ENCODE results near the gene TRAF2. TPM values are rescaled to one million over a fixed set of nuclear protein-coding genes. Genes with fewer than 3 reads are reported as not detected.
"Not testable (repeated sequence)": the region's sequence is repeated elsewhere in the genome, so short reads cannot be mapped to it uniquely, and the experiment has no call there.

TRAF2 gene
- total RNA-seq, 2 experiments from 2014 or later = 43.6 to 45.7 TPM

GRCh38 chr9:136865041-136865767 is 21.1 kb upstream of the TRAF2 start:
- H3K4me3 Mint-ChIP-seq = peak overlapping the region; percentile 86
- H3K27me3 Mint-ChIP-seq = no peaks in the 10 kb centered on the region
- H3K9me3 Mint-ChIP-seq = no peaks in the 10 kb centered on the region
- CTCF ChIA-PET = interaction anchor here (0.5 kb wide), 1 partner anchor 38 kb away, joined by 3 read pairs; no protein-coding TSS in a partner anchor
- H3K4me1 Mint-ChIP-seq = peaks cover 21% of the 10 kb centered on the region
- POLR2A ChIA-PET = interaction anchor here (1.0 to 1.4 kb wide), 3 partner anchors 21 to 54 kb away, joined by 3 to 4 read pairs (median 4); partner anchors contain the start of genes AJM1 and TRAF2
- H3K36me3 Mint-ChIP-seq (ENCODE audit: low read depth) = peaks cover 25% of the 10 kb centered on the region
- peak overlapping the region; percentile 40 for H3K27ac Mint-ChIP-seq
- no peak for DNase-seq

- Mint-ChIP-seq H3K27ac (no peak overlapping the region), H3K9me3 (no peaks in the 10 kb centered on the region), H3K4me1 (peaks cover 21% of the 10 kb centered on the region), H3K4me3 (peak overlapping the region; percentile 86), H3K36me3 (ENCODE audit: low read depth) (peaks cover 25% of the 10 kb centered on the region), H3K27me3 (no peaks in the 10 kb centered on the region)
- POLR2A ChIA-PET = interaction anchor here (0.8 to 1.4 kb wide), 5 partner anchors 9 to 36 kb away, joined by 3 to 10 read pairs (median 5); partner anchors contain the start of genes AJM1 and TRAF2
- DNase-seq = no peak
- CTCF ChIA-PET = interaction anchor here (1.0 kb wide), 1 partner anchor 16 kb away, joined by 3 read pairs; no protein-coding TSS in a partner anchor
These were observed 20.6 kb upstream of the TRAF2 start for GRCh38 chr9:136865768-136866103.

- Mint-ChIP-seq H3K36me3 (ENCODE audit: low read depth) (peaks cover 22% of the 10 kb centered on the region), H3K4me3 (peak overlapping the region; percentile 70), H3K4me1 (peaks cover 21% of the 10 kb centered on the region), H3K27ac (peak overlapping the region; percentile 67)
- DNase-seq, CTCF ChIA-PET, POLR2A ChIA-PET, H3K9me3 Mint-ChIP-seq, H3K27me3 Mint-ChIP-seq: not testable (repeated sequence)
These were observed 19.4 kb upstream of the TRAF2 start for GRCh38 chr9:136866898-136867421.

- CTCF ChIA-PET = no interaction called here
- POLR2A ChIA-PET = no interaction called here
- H3K4me1 Mint-ChIP-seq = peaks cover 21% of the 10 kb centered on the region
- no peaks in the 10 kb centered on the region for H3K27me3 Mint-ChIP-seq
- peaks cover 22% of the 10 kb centered on the region for H3K36me3 Mint-ChIP-seq (ENCODE audit: low read depth)
- H3K4me3 Mint-ChIP-seq = peak overlapping the region; percentile 60
- no peak overlapping the region for H3K27ac Mint-ChIP-seq
- no peaks in the 10 kb centered on the region for H3K9me3 Mint-ChIP-seq
- DNase-seq = no peak
These were observed 18.8 kb upstream of the TRAF2 start for GRCh38 chr9:136867480-136867879.

- Mint-ChIP-seq H3K9me3 (peaks cover 2% of the 10 kb centered on the region), H3K27ac (no peak overlapping the region), H3K36me3 (ENCODE audit: low read depth) (peaks cover 20% of the 10 kb centered on the region), H3K4me1 (peaks cover 21% of the 10 kb centered on the region), H3K4me3 (peak overlapping the region; percentile 60), H3K27me3 (no peaks in the 10 kb centered on the region)
- no peak for DNase-seq
- ChIA-PET POLR2A (interaction anchor here (1.4 kb wide), 1 partner anchor 14 kb away, joined by 3 read pairs; no protein-coding TSS in a partner anchor), CTCF (no interaction called here)
These were observed 18.4 kb upstream of the TRAF2 start for GRCh38 chr9:136867917-136868316.

- POLR2A ChIA-PET = interaction anchor here (1.4 kb wide), 1 partner anchor 13 kb away, joined by 3 read pairs; no protein-coding TSS in a partner anchor
These were observed 17.7 kb upstream of the TRAF2 start for GRCh38 chr9:136868644-136869043.

GRCh38 chr9:136869611-136870010 is 16.7 kb upstream of the TRAF2 start:
- H3K9me3 Mint-ChIP-seq; H3K27ac Mint-ChIP-seq; DNase-seq; H3K27me3 Mint-ChIP-seq; POLR2A ChIA-PET; H3K4me3 Mint-ChIP-seq; H3K36me3 Mint-ChIP-seq (ENCODE audit: low read depth): not testable (repeated sequence)
- H3K4me1 Mint-ChIP-seq = peaks cover 11% of the 10 kb centered on the region
- CTCF ChIA-PET = interaction anchor here (0.7 to 0.8 kb wide), 2 partner anchors 17 to 338 kb away, joined by 3 read pairs; partner anchors contain the start of gene TRAF2

More at GRCh38 chr9:136868644-136869043, 17.7 kb upstream of the TRAF2 start:
- Mint-ChIP-seq H3K4me1 (peaks cover 19% of the 10 kb centered on the region), H3K4me3 (peak overlapping the region; percentile 56), H3K27ac (no peak overlapping the region), H3K9me3 (peaks cover 2% of the 10 kb centered on the region), H3K27me3 (no peaks in the 10 kb centered on the region), H3K36me3 (ENCODE audit: low read depth) (peaks cover 13% of the 10 kb centered on the region)
- CTCF ChIA-PET = no interaction called here
- DNase-seq = no peak

- ChIA-PET POLR2A (no interaction called here), CTCF (no interaction called here)
- DNase-seq = no peak
- Mint-ChIP-seq H3K27ac (no peak overlapping the region), H3K4me3 (no peak overlapping the region), H3K27me3 (no peaks in the 10 kb centered on the region), H3K36me3 (ENCODE audit: low read depth) (no peaks in the 10 kb centered on the region), H3K4me1 (peaks cover under 1% of the 10 kb centered on the region), H3K9me3 (peaks cover 2% of the 10 kb centered on the region)
These were observed 11.2 kb upstream of the TRAF2 start for GRCh38 chr9:136875155-136875554.

- Mint-ChIP-seq H3K4me1 (peaks cover 12% of the 10 kb centered on the region), H3K4me3 (no peak overlapping the region), H3K27ac (no peak overlapping the region), H3K9me3 (peaks cover 2% of the 10 kb centered on the region), H3K36me3 (ENCODE audit: low read depth) (no peaks in the 10 kb centered on the region), H3K27me3 (no peaks in the 10 kb centered on the region)
- ChIA-PET CTCF (no interaction called here), POLR2A (no interaction called here)
- no peak for DNase-seq
These were observed 9.8 kb upstream of the TRAF2 start for GRCh38 chr9:136876476-136876875.

- ChIA-PET POLR2A (interaction anchor here (0.9 to 3.5 kb wide), 8 partner anchors 17 to 154 kb away, joined by 3 to 19 read pairs (median 4); partner anchors contain the start of gene MAMDC4), CTCF (interaction anchor here (1.2 to 1.9 kb wide), 6 partner anchors 8 to 154 kb away, joined by 3 to 6 read pairs (median 4); partner anchors contain the start of gene AJM1)
- Mint-ChIP-seq H3K4me1 (peaks cover 43% of the 10 kb centered on the region), H3K36me3 (ENCODE audit: low read depth) (peaks cover 7% of the 10 kb centered on the region), H3K27ac (peak overlapping the region; percentile 91), H3K9me3 (no peaks in the 10 kb centered on the region), H3K4me3 (no peak overlapping the region), H3K27me3 (no peaks in the 10 kb centered on the region)
- DNase-seq = no peak
These were observed 5.7 kb upstream of the TRAF2 start for GRCh38 chr9:136880651-136881050.

- CTCF ChIA-PET = interaction anchor here (0.6 to 1.9 kb wide), 12 partner anchors 9 to 187 kb away, joined by 3 to 6 read pairs (median 3); partner anchors contain the start of genes AJM1, EDF1 and NPDC1
- Mint-ChIP-seq H3K4me3 (peak overlapping the region; percentile 69), H3K27ac (peak overlapping the region; percentile 91), H3K9me3 (no peaks in the 10 kb centered on the region), H3K4me1 (peaks cover 43% of the 10 kb centered on the region), H3K27me3 (no peaks in the 10 kb centered on the region), H3K36me3 (ENCODE audit: low read depth) (peaks cover 7% of the 10 kb centered on the region)
- peak; percentile 76 for DNase-seq
- POLR2A ChIA-PET = interaction anchor here (0.7 to 3.5 kb wide), 26 partner anchors 9 to 359 kb away, joined by 3 to 36 read pairs (median 4); partner anchors contain the start of genes AJM1, EDF1, MAMDC4 and PAXX
These were observed 4.6 kb upstream of the TRAF2 start for GRCh38 chr9:136881691-136882108.

- ChIA-PET CTCF (interaction anchor here (0.6 to 1.8 kb wide), 12 partner anchors 10 to 186 kb away, joined by 3 to 6 read pairs (median 3); partner anchors contain the start of genes EDF1 and NPDC1), POLR2A (interaction anchor here (0.7 to 3.5 kb wide), 24 partner anchors 10 to 358 kb away, joined by 3 to 36 read pairs (median 4); partner anchors contain the start of genes AJM1, EDF1, PAXX and RABL6)
- DNase-seq = peak; percentile 90
- Mint-ChIP-seq H3K27ac (peak overlapping the region; percentile 91), H3K4me3 (peak overlapping the region; percentile 69), H3K9me3 (no peaks in the 10 kb centered on the region), H3K4me1 (peaks cover 46% of the 10 kb centered on the region), H3K36me3 (ENCODE audit: low read depth) (peaks cover 10% of the 10 kb centered on the region), H3K27me3 (no peaks in the 10 kb centered on the region)
These were observed 4.0 kb upstream of the TRAF2 start for GRCh38 chr9:136882109-136882946.
